HUES48 (cell line): ENCODE measurements around the gene ASTN2.
"Not testable (repeated sequence)": the region's sequence is repeated elsewhere in the genome, so short reads cannot be mapped to it uniquely, and the experiment has no call there.

Source experiments
- H3K27ac ChIP-seq: one replicate; pipeline ENCODE4 v1.7.0; 2013; ENCODE audit warnings: low read depth, low read length, inconsistent platforms
- H3K27me3 ChIP-seq: 2 replicates; pipeline ENCODE4 v1.6.1; 2013; ENCODE audit warnings: mild to moderate bottlenecking, low read length; ENCODE audit not compliant: control insufficient read depth, insufficient read depth
- H3K36me3 ChIP-seq: 2 replicates; pipeline ENCODE4 v1.6.1; 2013; ENCODE audit warnings: low read length; ENCODE audit not compliant: control insufficient read depth, insufficient read depth
- H3K4me1 ChIP-seq: 2 replicates; pipeline ENCODE4 v1.6.1; 2013; ENCODE audit warnings: mild to moderate bottlenecking, low read length; ENCODE audit not compliant: control insufficient read depth, insufficient read depth
- H3K4me3 ChIP-seq: 2 replicates; pipeline ENCODE4 v1.5.1; 2013; ENCODE audit warnings: mild to moderate bottlenecking, low read depth, low read length
- H3K9ac ChIP-seq: 2 replicates; pipeline ENCODE4 v1.6.1; 2013; ENCODE audit warnings: mild to moderate bottlenecking, low read depth, low read length, moderate library complexity
- H3K9me3 ChIP-seq: 2 replicates; pipeline ENCODE4 v1.6.1; 2013; ENCODE audit warnings: low read length; ENCODE audit not compliant: control insufficient read depth, insufficient read depth

Gene ASTN2

DNA sequence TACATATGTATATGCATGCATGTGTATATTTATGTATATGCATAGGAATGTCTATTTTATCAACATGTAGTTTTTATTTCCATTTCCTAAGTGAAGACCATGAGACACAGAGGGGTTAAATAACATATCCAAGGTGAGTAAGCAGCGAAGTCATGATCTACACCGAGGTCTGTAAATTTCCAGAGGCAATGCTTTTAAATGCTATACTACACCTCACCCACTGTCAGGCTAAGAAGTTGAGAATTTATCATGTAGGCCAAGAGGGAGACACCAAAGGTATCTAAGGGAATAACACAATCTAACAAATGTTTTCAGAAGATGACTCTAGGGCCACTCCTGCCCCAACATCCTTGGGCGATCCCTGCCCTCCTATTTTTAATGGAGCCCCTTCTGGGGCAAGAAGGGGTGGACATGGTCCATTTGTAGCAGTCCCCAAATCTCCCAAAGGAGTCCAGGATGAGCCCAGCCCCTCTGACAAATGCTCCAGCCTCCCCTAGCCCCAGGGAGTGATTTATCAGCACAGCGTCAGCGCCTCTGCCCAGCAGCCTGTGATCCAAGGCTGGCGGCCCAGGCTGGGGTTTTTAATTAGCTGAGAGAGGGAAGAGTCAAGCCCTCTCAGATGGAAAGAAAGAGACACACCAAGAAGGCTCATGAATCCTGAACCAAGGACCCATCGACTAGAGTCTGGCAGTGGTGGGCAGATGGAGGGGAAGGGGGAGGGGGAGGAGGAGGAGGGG lies 339.9 kb downstream of the ASTN2 start:
- Histone ChIP-seq H3K9ac (no peak overlapping the region), H3K4me3 (no peak overlapping the region), H3K27ac (no peak overlapping the region), H3K36me3 (no peaks in the 10 kb centered on the region), H3K4me1 (peaks cover 20% of the 10 kb centered on the region), H3K9me3 (no peaks in the 10 kb centered on the region), H3K27me3 (no peaks in the 10 kb centered on the region)

GRCh38 chr9:117074342-117074662 lies 340.6 kb downstream of the ASTN2 start:
- H3K36me3 ChIP-seq = no peaks in the 10 kb centered on the region
- no peaks in the 10 kb centered on the region for H3K9me3 ChIP-seq
- no peaks in the 10 kb centered on the region for H3K27me3 ChIP-seq
- peaks cover 20% of the 10 kb centered on the region for H3K4me1 ChIP-seq
- no peak overlapping the region for H3K4me3 ChIP-seq
- H3K27ac ChIP-seq = no peak overlapping the region
- no peak overlapping the region for H3K9ac ChIP-seq

- Histone ChIP-seq H3K9ac (no peak overlapping the region), H3K4me3 (no peak overlapping the region), H3K36me3 (no peaks in the 10 kb centered on the region), H3K9me3 (no peaks in the 10 kb centered on the region), H3K27me3 (no peaks in the 10 kb centered on the region), H3K27ac (no peak overlapping the region), H3K4me1 (peaks cover 20% of the 10 kb centered on the region)
Observed at GRCh38 chr9:117073539-117074341, 341.1 kb downstream of the ASTN2 start.

DNA sequence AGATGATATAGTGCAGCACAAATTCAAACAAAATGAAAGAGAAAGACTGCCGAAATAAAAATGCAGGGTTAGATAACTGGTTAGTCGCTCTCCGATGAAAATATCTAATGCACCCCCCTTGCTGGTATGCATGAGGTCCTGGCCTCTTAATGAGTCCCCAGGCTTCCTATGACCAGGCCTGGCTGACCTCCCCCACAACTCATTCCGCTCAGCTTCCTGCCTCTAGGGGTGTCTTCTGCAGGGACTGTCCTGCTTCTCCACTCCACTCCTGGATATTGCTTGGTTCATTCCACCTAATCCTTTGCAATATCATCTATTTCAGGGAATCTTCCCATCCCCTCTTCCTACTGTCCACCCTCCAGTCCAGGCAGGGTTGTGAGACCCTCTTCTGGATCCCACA lies 341.8 kb downstream of the ASTN2 start:
- H3K27ac ChIP-seq = no peak overlapping the region
- H3K9ac ChIP-seq = no peak overlapping the region
- H3K4me1 ChIP-seq = peaks cover 20% of the 10 kb centered on the region
- no peaks in the 10 kb centered on the region for H3K9me3 ChIP-seq
- no peaks in the 10 kb centered on the region for H3K27me3 ChIP-seq
- no peak overlapping the region for H3K4me3 ChIP-seq
- no peaks in the 10 kb centered on the region for H3K36me3 ChIP-seq

- H3K27ac ChIP-seq = no peak overlapping the region
- H3K9me3 ChIP-seq = no peaks in the 10 kb centered on the region
- H3K4me3 ChIP-seq = peak overlapping the region; percentile 55
- no peaks in the 10 kb centered on the region for H3K36me3 ChIP-seq
- H3K9ac ChIP-seq = no peak overlapping the region; the same call in 1 of the 2 replicates
- peaks cover 20% of the 10 kb centered on the region for H3K4me1 ChIP-seq
- no peaks in the 10 kb centered on the region for H3K27me3 ChIP-seq
Observed at GRCh38 chr9:117072216-117072615, 342.6 kb downstream of the ASTN2 start.

- H3K36me3 ChIP-seq, H3K27ac ChIP-seq, H3K27me3 ChIP-seq, H3K9me3 ChIP-seq: not testable (repeated sequence)
- H3K4me1 ChIP-seq = peaks cover 20% of the 10 kb centered on the region
- H3K9ac ChIP-seq = peak overlapping the region; percentile 82
- H3K4me3 ChIP-seq = peak overlapping the region; percentile 55
Observed at GRCh38 chr9:117071673-117072207, 343.1 kb downstream of the ASTN2 start.

DNA sequence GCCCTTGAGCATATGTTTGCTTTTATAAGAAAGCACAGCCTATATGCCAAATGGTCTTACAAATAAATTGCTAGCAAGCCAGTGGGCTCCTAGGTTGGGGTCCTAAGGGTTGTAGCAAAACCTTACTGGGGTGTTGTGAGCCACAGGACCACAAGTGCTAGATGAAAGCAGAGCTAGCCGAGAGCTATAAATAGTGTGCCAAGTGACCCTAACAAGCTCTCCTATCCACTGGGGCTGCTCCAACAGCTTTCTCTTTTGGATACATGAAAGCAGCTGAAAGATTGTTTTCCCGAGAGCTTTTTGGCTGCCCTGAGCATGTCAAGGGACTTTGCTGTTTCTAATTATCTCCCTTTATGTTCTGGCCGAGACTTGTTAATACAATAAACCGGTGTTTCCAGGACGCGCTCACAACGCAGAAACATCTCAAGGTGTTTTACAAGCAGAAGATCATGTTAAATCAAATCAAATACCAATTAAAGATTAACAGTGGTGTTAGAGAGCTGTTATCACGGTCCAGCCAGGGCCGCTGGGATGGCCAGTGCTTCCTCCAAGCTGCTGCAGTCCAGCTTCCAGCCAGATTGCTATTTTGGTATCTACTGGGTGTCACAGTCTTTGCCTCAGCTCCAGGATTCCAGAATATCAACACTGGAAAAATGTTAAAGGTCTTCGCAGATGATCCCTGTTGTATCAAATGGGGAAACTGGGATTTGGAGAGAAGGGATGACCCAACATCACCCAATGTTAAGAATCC lies 351.0 kb downstream of the ASTN2 start:
- H3K9me3 ChIP-seq = no peaks in the 10 kb centered on the region
- H3K27me3 ChIP-seq = no peaks in the 10 kb centered on the region
- peaks cover 4% of the 10 kb centered on the region; the same call in 1 of the 2 replicates for H3K4me1 ChIP-seq
- H3K27ac ChIP-seq = no peak overlapping the region
- no peak overlapping the region for H3K4me3 ChIP-seq
- no peaks in the 10 kb centered on the region for H3K36me3 ChIP-seq
- no peak overlapping the region for H3K9ac ChIP-seq

- Histone ChIP-seq H3K27ac (no peak overlapping the region), H3K4me3 (no peak overlapping the region), H3K9me3 (no peaks in the 10 kb centered on the region), H3K36me3 (no peaks in the 10 kb centered on the region), H3K4me1 (peaks cover 4% of the 10 kb centered on the region; the same call in 1 of the 2 replicates), H3K9ac (no peak overlapping the region), H3K27me3 (no peaks in the 10 kb centered on the region)
Observed at GRCh38 chr9:117060963-117061362, 353.9 kb downstream of the ASTN2 start.

DNA sequence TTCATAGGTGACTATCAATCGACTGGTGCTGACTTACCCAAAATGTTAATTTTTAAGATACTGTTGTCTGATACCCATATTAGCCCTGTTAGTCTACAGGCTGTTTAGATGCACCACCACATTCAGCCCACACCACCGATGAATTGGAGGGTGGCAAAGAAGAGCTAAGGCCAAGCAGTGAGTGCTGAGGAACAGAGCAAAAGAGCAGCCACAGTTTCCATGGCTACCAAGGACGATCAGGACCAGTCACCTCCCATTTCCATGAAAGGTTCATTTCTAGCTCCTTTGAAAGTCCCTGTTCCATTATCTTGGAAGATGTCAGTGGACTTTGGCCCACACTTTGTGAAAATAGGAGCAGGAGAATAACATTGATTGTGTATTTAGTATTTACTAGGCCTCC lies 364.9 kb downstream of the ASTN2 start:
- Histone ChIP-seq H3K27me3 (no peaks in the 10 kb centered on the region), H3K9ac (no peak overlapping the region), H3K4me3 (no peak overlapping the region), H3K4me1 (no peaks in the 10 kb centered on the region), H3K27ac (no peak overlapping the region), H3K36me3 (no peaks in the 10 kb centered on the region), H3K9me3 (no peaks in the 10 kb centered on the region)

- Histone ChIP-seq H3K4me1 (peaks cover 8% of the 10 kb centered on the region; the same call in 1 of the 2 replicates), H3K27ac (no peak overlapping the region), H3K9me3 (no peaks in the 10 kb centered on the region), H3K27me3 (no peaks in the 10 kb centered on the region), H3K4me3 (no peak overlapping the region), H3K9ac (no peak overlapping the region), H3K36me3 (no peaks in the 10 kb centered on the region)
Observed at GRCh38 chr9:117046666-117047327, 368.1 kb downstream of the ASTN2 start.
